Measurements from ENCODE around the gene TMEM164.
A peak's percentile ranks its signal among the peaks of the same experiment; 100 is the strongest.
"Not testable (repeated sequence)": the region's sequence is repeated elsewhere in the genome, so short reads cannot be mapped to it uniquely, and the experiment has no call there.

TMEM164 gene

GRCh38 chrX:110154328-110154727 is 151.4 kb downstream of the TMEM164 start:
- H2BK5ac ChIP-seq (ENCODE audit: low read depth, low read length, poor library complexity); H3K23ac ChIP-seq (ENCODE audit: low read length); H3K27ac ChIP-seq (ENCODE audit: low read depth, low read length); H3K79me2 ChIP-seq (ENCODE audit: control insufficient read depth, insufficient read depth, low read length, poor library complexity); DNase-seq; H2BK120ac ChIP-seq (ENCODE audit: insufficient read depth, low read length, poor library complexity); H2AFZ ChIP-seq (ENCODE audit: insufficient read depth, low read length, poor library complexity); H4K91ac ChIP-seq (ENCODE audit: low read depth, low read length); H3K14ac ChIP-seq (ENCODE audit: low read length); H4K8ac ChIP-seq (ENCODE audit: low read depth, low read length); H3K4me3 ChIP-seq (ENCODE audit: low read depth, low read length); H3K4me2 ChIP-seq (ENCODE audit: low read length); H2AK5ac ChIP-seq (ENCODE audit: low read length); H3K27me3 ChIP-seq (ENCODE audit: insufficient read depth, low read length); H4K12ac ChIP-seq (ENCODE audit: low read depth, low read length); H3K4me1 ChIP-seq (ENCODE audit: control insufficient read depth in 1 of 2, insufficient read depth in 2 of 2, low read length in 2 of 2); H3K9ac ChIP-seq (ENCODE audit: low read length); H2BK12ac ChIP-seq (ENCODE audit: low read length); H3K9me3 ChIP-seq (ENCODE audit: insufficient read depth, low read depth, low read length); H3K4ac ChIP-seq (ENCODE audit: low read depth, low read length); H3K79me1 ChIP-seq (ENCODE audit: low read length); H3K36me3 ChIP-seq (ENCODE audit: control insufficient read depth in 1 of 2, insufficient read depth in 2 of 2, low read length in 2 of 2); H3K18ac ChIP-seq (ENCODE audit: low read length): not testable (repeated sequence)
- no CpG with 5 or more reads among the region's 5 CpGs for WGBS (ENCODE audit: extremely low coverage, insufficient coverage, insufficient read length)

GRCh38 chrX:110155759-110156158 is 152.8 kb downstream of the TMEM164 start:
- Histone ChIP-seq H3K23ac (ENCODE audit: low read length) (no peak overlapping the region), H3K79me1 (ENCODE audit: low read length) (peaks cover under 1% of the 10 kb centered on the region), H2AFZ (ENCODE audit: insufficient read depth, low read length, poor library complexity) (no peak overlapping the region), H3K4me3 (ENCODE audit: low read depth, low read length) (no peak overlapping the region), H3K36me3 (ENCODE audit: control insufficient read depth in 1 of 2, insufficient read depth in 2 of 2, low read length in 2 of 2) (no peaks in the 10 kb centered on the region), H4K8ac (ENCODE audit: low read depth, low read length) (no peak overlapping the region), H3K4me1 (ENCODE audit: control insufficient read depth in 1 of 2, insufficient read depth in 2 of 2, low read length in 2 of 2) (peaks cover 0 to 2% of the 10 kb centered on the region in 2 experiments), H2AK5ac (ENCODE audit: low read length) (no peak overlapping the region), H2BK5ac (ENCODE audit: low read depth, low read length, poor library complexity) (no peak overlapping the region), H3K18ac (ENCODE audit: low read length) (no peak overlapping the region), H3K14ac (ENCODE audit: low read length) (no peak overlapping the region), H3K4me2 (ENCODE audit: low read length) (no peak overlapping the region), H3K9me3 (ENCODE audit: insufficient read depth, low read depth, low read length) (no peaks in the 10 kb centered on the region), H3K27ac (ENCODE audit: low read depth, low read length) (no peak overlapping the region), H2BK12ac (ENCODE audit: low read length) (no peak overlapping the region), H4K12ac (ENCODE audit: low read depth, low read length) (no peak overlapping the region), H3K27me3 (ENCODE audit: insufficient read depth, low read length) (no peaks in the 10 kb centered on the region), H2BK120ac (ENCODE audit: insufficient read depth, low read length, poor library complexity) (no peak overlapping the region), H3K79me2 (ENCODE audit: control insufficient read depth, insufficient read depth, low read length, poor library complexity) (no peaks in the 10 kb centered on the region), H3K4ac (ENCODE audit: low read depth, low read length) (no peak overlapping the region), H3K9ac (ENCODE audit: low read length) (no peak overlapping the region), H4K91ac (ENCODE audit: low read depth, low read length) (no peak overlapping the region)
- DNase-seq, result no peak
- no CpG with 5 or more reads among the region's 1 CpG for WGBS (ENCODE audit: extremely low coverage, insufficient coverage, insufficient read length)

- Histone ChIP-seq H4K12ac (ENCODE audit: low read depth, low read length) (no peak overlapping the region), H2BK120ac (ENCODE audit: insufficient read depth, low read length, poor library complexity) (no peak overlapping the region), H3K36me3 (ENCODE audit: control insufficient read depth in 1 of 2, insufficient read depth in 2 of 2, low read length in 2 of 2) (no peaks in the 10 kb centered on the region), H2AFZ (ENCODE audit: insufficient read depth, low read length, poor library complexity) (no peak overlapping the region), H3K79me2 (ENCODE audit: control insufficient read depth, insufficient read depth, low read length, poor library complexity) (no peaks in the 10 kb centered on the region), H4K8ac (ENCODE audit: low read depth, low read length) (no peak overlapping the region), H3K4me3 (ENCODE audit: low read depth, low read length) (no peak overlapping the region), H3K18ac (ENCODE audit: low read length) (no peak overlapping the region), H3K27me3 (ENCODE audit: insufficient read depth, low read length) (no peaks in the 10 kb centered on the region), H2BK12ac (ENCODE audit: low read length) (no peak overlapping the region), H3K79me1 (ENCODE audit: low read length) (peaks cover 2% of the 10 kb centered on the region), H4K91ac (ENCODE audit: low read depth, low read length) (no peak overlapping the region), H3K23ac (ENCODE audit: low read length) (no peak overlapping the region), H2AK5ac (ENCODE audit: low read length) (no peak overlapping the region), H3K4me1 (ENCODE audit: control insufficient read depth in 1 of 2, insufficient read depth in 2 of 2, low read length in 2 of 2) (peaks cover 0 to 7% of the 10 kb centered on the region in 2 experiments), H3K4ac (ENCODE audit: low read depth, low read length) (no peak overlapping the region), H2BK5ac (ENCODE audit: low read depth, low read length, poor library complexity) (no peak overlapping the region), H3K14ac (ENCODE audit: low read length) (no peak overlapping the region), H3K4me2 (ENCODE audit: low read length) (no peak overlapping the region), H3K27ac (ENCODE audit: low read depth, low read length) (no peak overlapping the region), H3K9ac (ENCODE audit: low read length) (no peak overlapping the region), H3K9me3 (ENCODE audit: insufficient read depth, low read depth, low read length) (no peaks in the 10 kb centered on the region)
- peak in 1 of 2 donors; percentile 59 for DNase-seq
- 100% methylated on average over 1 of the region's 6 CpGs for WGBS (ENCODE audit: extremely low coverage, insufficient coverage, insufficient read length)
These were observed 153.3 kb downstream of the TMEM164 start for GRCh38 chrX:110156167-110156754.

- WGBS (ENCODE audit: extremely low coverage, insufficient coverage, insufficient read length), result 100% methylated on average over 1 of the region's 1 CpG
- Histone ChIP-seq H3K23ac (ENCODE audit: low read length) (no peak overlapping the region), H3K27me3 (ENCODE audit: insufficient read depth, low read length) (no peaks in the 10 kb centered on the region), H3K14ac (ENCODE audit: low read length) (no peak overlapping the region), H2AFZ (ENCODE audit: insufficient read depth, low read length, poor library complexity) (no peak overlapping the region), H2BK12ac (ENCODE audit: low read length) (no peak overlapping the region), H3K9ac (ENCODE audit: low read length) (no peak overlapping the region), H4K12ac (ENCODE audit: low read depth, low read length) (no peak overlapping the region), H3K18ac (ENCODE audit: low read length) (no peak overlapping the region), H3K4me1 (ENCODE audit: control insufficient read depth in 1 of 2, insufficient read depth in 2 of 2, low read length in 2 of 2) (peaks cover 0 to 8% of the 10 kb centered on the region in 2 experiments), H4K91ac (ENCODE audit: low read depth, low read length) (no peak overlapping the region), H3K4me3 (ENCODE audit: low read depth, low read length) (no peak overlapping the region), H3K4ac (ENCODE audit: low read depth, low read length) (no peak overlapping the region), H3K36me3 (ENCODE audit: control insufficient read depth in 1 of 2, insufficient read depth in 2 of 2, low read length in 2 of 2) (no peaks in the 10 kb centered on the region), H4K8ac (ENCODE audit: low read depth, low read length) (no peak overlapping the region), H3K9me3 (ENCODE audit: insufficient read depth, low read depth, low read length) (no peaks in the 10 kb centered on the region), H3K79me1 (ENCODE audit: low read length) (peaks cover 5% of the 10 kb centered on the region), H2BK120ac (ENCODE audit: insufficient read depth, low read length, poor library complexity) (no peak overlapping the region), H3K79me2 (ENCODE audit: control insufficient read depth, insufficient read depth, low read length, poor library complexity) (no peaks in the 10 kb centered on the region), H3K27ac (ENCODE audit: low read depth, low read length) (no peak overlapping the region), H2AK5ac (ENCODE audit: low read length) (no peak overlapping the region), H3K4me2 (ENCODE audit: low read length) (no peak overlapping the region), H2BK5ac (ENCODE audit: low read depth, low read length, poor library complexity) (no peak overlapping the region)
- no peak for DNase-seq
These were observed 154.5 kb downstream of the TMEM164 start for GRCh38 chrX:110157444-110157843.
